ENCODE measurements around the gene GDF7. TPM values are rescaled to one million over a fixed set of nuclear protein-coding genes. Genes with fewer than 3 reads are reported as not detected.

The GDF7 gene
- total and polyA plus RNA-seq, 10 of the 15 experiments (the other 5 are each of a cell fraction or from before 2014, with no cell fraction given) = 0.02 to 0.11 (median 0.04) TPM; not detected in 1

DNA sequence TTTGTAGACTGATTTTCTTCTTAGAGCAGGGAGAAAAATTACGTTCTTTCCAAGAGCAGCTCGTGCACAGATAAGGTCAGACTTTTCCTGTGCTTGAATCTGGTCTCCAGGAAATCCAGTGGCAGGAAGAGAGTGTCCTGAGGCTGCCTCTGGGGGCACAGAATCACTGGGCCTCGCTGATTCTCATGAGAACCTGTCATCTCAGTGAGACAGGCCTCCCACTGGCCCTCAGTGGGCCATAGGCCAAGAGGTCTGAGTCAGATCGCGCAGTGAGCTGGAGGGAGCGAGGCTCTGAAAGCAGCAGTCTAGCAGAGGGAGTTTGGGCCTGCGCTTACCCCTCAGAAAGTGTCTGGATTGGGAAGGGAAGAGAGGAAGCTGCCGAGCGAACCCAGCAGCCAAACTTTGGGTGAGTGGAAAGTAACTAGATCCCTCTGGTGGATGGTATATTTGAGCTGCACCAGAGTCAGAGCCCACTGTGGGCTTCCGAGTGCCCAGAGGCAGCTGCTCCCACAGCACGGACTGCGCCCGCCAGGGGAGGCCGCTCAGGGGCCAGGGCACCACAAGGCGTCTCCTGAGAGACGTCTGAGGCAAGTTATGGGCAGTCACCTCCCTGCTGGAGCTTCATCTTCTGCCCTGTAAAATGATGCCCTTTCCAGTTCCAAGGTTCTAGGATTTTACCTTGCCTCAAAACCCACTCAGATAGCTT is 8.2 kb downstream of the GDF7 start:
- intact Hi-C loops (cut with micrococcal nuclease; ENCODE audit: unreplicated experiment) (no loop called here), in situ Hi-C loops (cut with MboI) (loop anchor here (25.0 kb wide), 1 partner anchor 437 kb away; the partner anchor contains the start of gene TDRD15)
- Histone ChIP-seq H3K4me1 (ENCODE audit: control insufficient read depth, insufficient read depth, low read length) (peaks cover 37% of the 10 kb centered on the region), H4K20me1 (ENCODE audit: control insufficient read depth, insufficient read depth) (no peaks in the 10 kb centered on the region), H3K27ac (ENCODE audit: control insufficient read depth, insufficient read depth) (peak overlapping the region; percentile 69; the same call in 1 of the 2 replicates), H3K4me3 (no peak overlapping the region), H3K27me3 (replicated peaks in 1 of 2; ENCODE audit: control insufficient read depth in 2 of 2, insufficient read depth in 2 of 2, low read length in 1 of 2) (peaks cover 0 to 6% of the 10 kb centered on the region in 2 experiments; a peak in 3 of 4 replicates), H3K9ac (ENCODE audit: control insufficient read depth, insufficient read depth, low read length) (no peak overlapping the region), H3K36me3 (ENCODE audit: control insufficient read depth in 2 of 2, insufficient read depth in 2 of 2, low read length in 1 of 2) (no peaks in the 10 kb centered on the region; a peak in 1 of 4 replicates), H3K9me3 (replicated peaks; ENCODE audit: control insufficient read depth, insufficient read depth, low read length) (no peaks in the 10 kb centered on the region; the same call in 2 of the 3 replicates), H3K4me2 (ENCODE audit: control insufficient read depth, insufficient read depth) (peak overlapping the region; percentile 80; the same call in 1 of the 2 replicates), H3K79me2 (ENCODE audit: control insufficient read depth, insufficient read depth, low read length) (no peaks in the 10 kb centered on the region), H2AFZ (ENCODE audit: control insufficient read depth, low read depth, low read length) (no peak overlapping the region)
- ATAC-seq (no peak), FAIRE-seq (no peak), DNase-seq (ENCODE audit: low read depth, low spot score) (no peak)
- WGBS (ENCODE audit: insufficient coverage, insufficient replicate concordance, low lambda C conversion rate, missing lambda C conversion rate) = 71% methylated on average over 16 of the region's 16 CpGs
- ChIA-PET SMC1A (ENCODE audit: uncharacterized antibody, unreplicated experiment) (interaction anchor here (0.6 to 1.2 kb wide), 5 partner anchors 14 to 293 kb away, joined by 3 to 5 read pairs (median 3); no protein-coding TSS in a partner anchor), POLR2A (no interaction called here), CTCF (interaction anchor here (0.9 to 7.4 kb wide), 10 partner anchors 9 to 287 kb away, joined by 3 to 82 read pairs (median 4); partner anchors contain the start of gene HS1BP3), RAD21 (ENCODE audit: unreplicated experiment) (interaction anchor here (1.3 to 2.9 kb wide), 2 partner anchors 9 to 69 kb away, joined by 4 to 9 read pairs; no protein-coding TSS in a partner anchor)
- TF ChIP-seq ATF2 (IDR thresholded peaks at IDR 0.05; ENCODE audit: low read length) (no peak), ZNF217 (IDR thresholded peaks at IDR 0.05) (no peak), GABPA (IDR thresholded peaks at IDR 0.05; ENCODE audit: low read depth) (no peak), CBFB (IDR thresholded peaks at IDR 0.05; ENCODE audit: low read depth) (no peak), STAT1 (conservative IDR thresholded peaks at IDR 0.05) (no peak), FOS (IDR thresholded peaks at IDR 0.05; ENCODE audit: borderline replicate concordance, extremely low read depth, insufficient read length) (no peak), BHLHE40 (IDR thresholded peaks at IDR 0.05; ENCODE audit: borderline replicate concordance in 1 of 2, low read depth in 2 of 2, low read length in 1 of 2) (no peak), CEBPB (IDR thresholded peaks at IDR 0.05; ENCODE audit: borderline replicate concordance in 1 of 2, low read depth in 2 of 2, low read length in 2 of 2) (no peak), SUZ12 (IDR thresholded peaks at IDR 0.05; ENCODE audit: unreplicated experiment) (no peak), GATAD2B (conservative IDR thresholded peaks at IDR 0.05; ENCODE audit: low read depth) (no peak), NR2F1 (conservative IDR thresholded peaks at IDR 0.05) (no peak), HDGF (IDR thresholded peaks at IDR 0.05) (no peak)
- BruUV-seq (replicated peaks) = no TSS peak
